MM.1S (cell line): ENCODE data around the gene FHL1.

Source experiments
- CTCF ChIP-seq: fragments of 300-600 bp; sonication (generic); IDR thresholded peaks from 2 replicates; pipeline ENCODE4 v1.5.1; 2016; ENCODE audit warnings: antibody characterized with exemption, low read length, mixed read lengths
- EZH2phosphoT487 ChIP-seq: fragments of 300-600 bp; sonication (generic); IDR thresholded peaks from 2 replicates; pipeline ENCODE4 v1.6.1; 2018; ENCODE audit warnings: antibody characterized with exemption, low read length

- no peak for TF ChIP-seq CTCF
- TF ChIP-seq EZH2phosphoT487, result no peak
These were observed 62.9 kb downstream of the FHL1 start for GRCh38 chrX:136210243-136210642.
